Caco-2 (cell line): ENCODE results near the gene SATB1. TPM values are rescaled to one million over a fixed set of nuclear protein-coding genes. Genes with fewer than 3 reads are reported as not detected.

Source experiments
- BruUV-seq: library from RNA; stranded (reverse); fragments of 400-500 nt; replicated peaks from 2 replicates; lab custom pipeline; 2021; lab: Mats Ljungman, UMichigan
- CTCF ChIA-PET: fragments of 300-600 bp; sonication (Branson Sonifier 250); formaldehyde crosslinking; loops from one replicate; lab custom pipeline; 2022; ENCODE audit warnings: antibody characterized with exemption; lab: Charles Lee
- POLR2A ChIA-PET: fragments of 300-600 bp; sonication (Branson Sonifier 250); formaldehyde crosslinking; loops from one replicate; lab custom pipeline; 2022; ENCODE audit warnings: antibody characterized with exemption; lab: Charles Lee
- DNase-seq, 2 experiments: peaks; one replicate each; pipeline versions ENCODE4 v3.0.0 to v3.0.0-alpha.2; 2020 to 2022
- H3K27me3 ChIP-seq: replicated peaks from 2 replicates; pipeline ENCODE4 v1.6.0; 2011; ENCODE audit warnings: low read length; ENCODE audit not compliant: control insufficient read depth, insufficient read depth
- H3K36me3 ChIP-seq: 2 replicates; pipeline ENCODE4 v1.5.1; 2011; ENCODE audit warnings: low read length; ENCODE audit not compliant: control insufficient read depth, insufficient read depth
- H3K4me1 ChIP-seq: fragments of 250-450 bp; sonication (Bioruptor Pico); 2 replicates; pipeline ENCODE4 v1.5.1; 2020; ENCODE audit warnings: mild to moderate bottlenecking
- H3K4me3 ChIP-seq: 2 replicates; pipeline ENCODE4 v1.5.1; 2011; ENCODE audit warnings: low read depth, mild to moderate bottlenecking, control low read depth, low read length
- H3K9me3 ChIP-seq: fragments of 250-450 bp; sonication (Bioruptor Pico); 2 replicates; pipeline ENCODE4 v1.5.1; 2020; ENCODE audit warnings: mild to moderate bottlenecking, moderate library complexity
- H3K27ac Mint-ChIP-seq: one replicate; pipeline ENCODE4 v1.8.0; 2022; ENCODE audit warnings: mixed read lengths; ENCODE audit not compliant: unreplicated experiment
- H3K27me3 Mint-ChIP-seq: one replicate; pipeline ENCODE4 v1.8.0; 2022; ENCODE audit warnings: mixed read lengths; ENCODE audit not compliant: insufficient read depth, unreplicated experiment
- H3K36me3 Mint-ChIP-seq: one replicate; pipeline ENCODE4 v1.8.0; 2022; ENCODE audit warnings: mild to moderate bottlenecking, mixed read lengths; ENCODE audit not compliant: insufficient read depth, unreplicated experiment
- H3K4me1 Mint-ChIP-seq: one replicate; pipeline ENCODE4 v1.8.0; 2022; ENCODE audit warnings: low read depth, mixed read lengths; ENCODE audit not compliant: unreplicated experiment
- H3K4me3 Mint-ChIP-seq: one replicate; pipeline ENCODE4 v1.8.0; 2022; ENCODE audit warnings: mild to moderate bottlenecking, moderate library complexity, mixed read lengths; ENCODE audit not compliant: unreplicated experiment
- H3K9me3 Mint-ChIP-seq: one replicate; pipeline ENCODE4 v1.8.0; 2022; ENCODE audit warnings: mixed read lengths; ENCODE audit not compliant: unreplicated experiment
- CTCF ChIP-seq, 2 experiments: fragments of 200-600 bp in 1 of 2; IDR thresholded peaks; 1 replicate in 1 of 2; 2 replicates in 1 of 2; pipeline versions ENCODE4 v1.5.1 to v1.8.0; 2011 to 2022; ENCODE audit warnings: antibody characterized with exemption in 1 of 2, control low read depth in 1 of 2, inconsistent platforms in 1 of 2, low read depth in 1 of 2, low read length in 1 of 2, mild to moderate bottlenecking in 1 of 2, moderate library complexity in 1 of 2; ENCODE audit not compliant: insufficient read depth in 1 of 2, severe bottlenecking in 1 of 2, unreplicated experiment in 1 of 2
- intact Hi-C: fragments of 100-400 bp; cut with micrococcal nuclease; formaldehyde crosslinking; loops from one replicate; pipeline ENCODE4 v1.10.0; 2022; ENCODE audit not compliant: unreplicated experiment
- total RNA-seq: library from RNA; stranded (reverse); gene quantifications from 2 replicates; pipeline ENCODE4 v1.2.3, GENCODE V29; 2022

SATB1 gene
- total RNA-seq, 1 experiment from 2014 or later: 13.8 TPM

GRCh38 chr3:18355832-18356231 lies 69.3 kb downstream of the SATB1 start:
- H3K27ac Mint-ChIP-seq: no peak overlapping the region
- ChIA-PET CTCF (no interaction called here), POLR2A (no interaction called here)
- Histone ChIP-seq H3K36me3 (no peaks in the 10 kb centered on the region), H3K4me1 (no peaks in the 10 kb centered on the region), H3K9me3 (no peaks in the 10 kb centered on the region), H3K4me3 (no peak overlapping the region), H3K27me3 (no peaks in the 10 kb centered on the region)
- no peaks in the 10 kb centered on the region for H3K4me1 Mint-ChIP-seq
- no peak for TF ChIP-seq CTCF (IDR thresholded peaks at IDR 0.05; ENCODE audit: insufficient read depth in 1 of 2, low read depth in 1 of 2, low read length in 1 of 2, severe bottlenecking in 1 of 2, unreplicated experiment in 1 of 2)
- no peaks in the 10 kb centered on the region for H3K27me3 Mint-ChIP-seq
- peaks cover 6% of the 10 kb centered on the region for H3K36me3 Mint-ChIP-seq
- H3K9me3 Mint-ChIP-seq: no peaks in the 10 kb centered on the region
- BruUV-seq: no TSS peak
- intact Hi-C loops: no loop called here
- DNase-seq: no peak
- H3K4me3 Mint-ChIP-seq: no peak overlapping the region

- DNase-seq: no peak
- ChIA-PET POLR2A (no interaction called here), CTCF (no interaction called here)
- BruUV-seq: no TSS peak
- H3K36me3 Mint-ChIP-seq: peaks cover 6% of the 10 kb centered on the region
- no peak for TF ChIP-seq CTCF (IDR thresholded peaks at IDR 0.05; ENCODE audit: insufficient read depth in 1 of 2, low read depth in 1 of 2, low read length in 1 of 2, severe bottlenecking in 1 of 2, unreplicated experiment in 1 of 2)
- no peak overlapping the region for H3K27ac Mint-ChIP-seq
- Histone ChIP-seq H3K4me1 (no peaks in the 10 kb centered on the region), H3K4me3 (no peak overlapping the region), H3K27me3 (no peaks in the 10 kb centered on the region), H3K36me3 (no peaks in the 10 kb centered on the region), H3K9me3 (no peaks in the 10 kb centered on the region)
- peaks cover 4% of the 10 kb centered on the region for H3K4me1 Mint-ChIP-seq
- no peak overlapping the region for H3K4me3 Mint-ChIP-seq
- intact Hi-C loops: no loop called here
- no peaks in the 10 kb centered on the region for H3K27me3 Mint-ChIP-seq
- H3K9me3 Mint-ChIP-seq: no peaks in the 10 kb centered on the region
Observed at GRCh38 chr3:18354701-18355100, 70.4 kb downstream of the SATB1 start.

- DNase-seq: no peak
- Mint-ChIP-seq H3K36me3 (peaks cover 11% of the 10 kb centered on the region), H3K9me3 (no peaks in the 10 kb centered on the region), H3K27me3 (no peaks in the 10 kb centered on the region), H3K27ac (no peak overlapping the region), H3K4me1 (peaks cover 5% of the 10 kb centered on the region), H3K4me3 (no peak overlapping the region)
- Histone ChIP-seq H3K36me3 (no peaks in the 10 kb centered on the region), H3K4me1 (no peaks in the 10 kb centered on the region), H3K4me3 (no peak overlapping the region), H3K9me3 (no peaks in the 10 kb centered on the region), H3K27me3 (no peaks in the 10 kb centered on the region)
- TF ChIP-seq CTCF (IDR thresholded peaks at IDR 0.05; ENCODE audit: insufficient read depth in 1 of 2, low read depth in 1 of 2, low read length in 1 of 2, severe bottlenecking in 1 of 2, unreplicated experiment in 1 of 2): no peak
- intact Hi-C loops: no loop called here
- CTCF ChIA-PET: no interaction called here
- no TSS peak for BruUV-seq
- POLR2A ChIA-PET: no interaction called here
Observed at GRCh38 chr3:18351823-18352744, 73.1 kb downstream of the SATB1 start.
